ENCODE measurements around the gene MACROH2A1. TPM values are rescaled to one million over a fixed set of nuclear protein-coding genes. Genes with fewer than 3 reads are reported as not detected.

Gene MACROH2A1
- total RNA-seq, 1 donor from 2014 or later: 104 TPM

- ATAC-seq: no peak
- intact Hi-C loops (cut with DNase I): no loop called here
- no peak for DNase-seq (ENCODE audit: missing footprints)
Observed at GRCh38 chr5:135328128-135328687, 70.8 kb downstream of the MACROH2A1 start.

- no peak for ATAC-seq
- DNase-seq (ENCODE audit: missing footprints): no peak
- intact Hi-C loops (cut with DNase I): no loop called here
Observed at GRCh38 chr5:135327429-135328127, 71.5 kb downstream of the MACROH2A1 start.

- ATAC-seq: no peak
- no peak for DNase-seq (ENCODE audit: missing footprints)
- intact Hi-C loops (cut with DNase I): no loop called here
Observed at GRCh38 chr5:135326296-135327254, 72.5 kb downstream of the MACROH2A1 start.

GRCh38 chr5:135324897-135325650 lies 74.0 kb downstream of the MACROH2A1 start:
- intact Hi-C loops (cut with DNase I): no loop called here
- ATAC-seq: no peak
- DNase-seq (ENCODE audit: missing footprints): no peak

- DNase-seq (ENCODE audit: missing footprints) (no peak), ATAC-seq (no peak)
- intact Hi-C loops (cut with DNase I): no loop called here
Observed at GRCh38 chr5:135324160-135324559, 74.9 kb downstream of the MACROH2A1 start.

GRCh38 chr5:135323701-135324132 lies 75.3 kb downstream of the MACROH2A1 start:
- intact Hi-C loops (cut with DNase I): no loop called here
- DNase-seq (ENCODE audit: missing footprints): no peak
- ATAC-seq: no peak

GRCh38 chr5:135323227-135323626 lies 75.8 kb downstream of the MACROH2A1 start:
- ATAC-seq: no peak
- DNase-seq (ENCODE audit: missing footprints): no peak
- intact Hi-C loops (cut with DNase I): no loop called here

- ATAC-seq (no peak), DNase-seq (ENCODE audit: missing footprints) (no peak)
- intact Hi-C loops (cut with DNase I): no loop called here
Observed at GRCh38 chr5:135322744-135323143, 76.3 kb downstream of the MACROH2A1 start.

GRCh38 chr5:135322271-135322670 lies 76.8 kb downstream of the MACROH2A1 start:
- intact Hi-C loops (cut with DNase I): no loop called here
- ATAC-seq (no peak), DNase-seq (ENCODE audit: missing footprints) (no peak)

- ATAC-seq: no peak
- DNase-seq (ENCODE audit: missing footprints): no peak
- intact Hi-C loops (cut with DNase I): no loop called here
Observed at GRCh38 chr5:135320718-135321484, 78.1 kb downstream of the MACROH2A1 start.

- peak; percentile 21 for ATAC-seq
- DNase-seq (ENCODE audit: missing footprints): no peak
- intact Hi-C loops (cut with DNase I): no loop called here
Observed at GRCh38 chr5:135319928-135320606, 79.0 kb downstream of the MACROH2A1 start.

- ATAC-seq (no peak), DNase-seq (ENCODE audit: missing footprints) (no peak)
- intact Hi-C loops (cut with DNase I): no loop called here
Observed at GRCh38 chr5:135319458-135319857, 79.6 kb downstream of the MACROH2A1 start.

GRCh38 chr5:135318924-135319323 lies 80.1 kb downstream of the MACROH2A1 start:
- no peak for DNase-seq (ENCODE audit: missing footprints)
- intact Hi-C loops (cut with DNase I): no loop called here

GRCh38 chr5:135318037-135318436 lies 81.0 kb downstream of the MACROH2A1 start:
- ATAC-seq (no peak), DNase-seq (ENCODE audit: missing footprints) (no peak)
- intact Hi-C loops (cut with DNase I): no loop called here

More at GRCh38 chr5:135318924-135319323, 80.1 kb downstream of the MACROH2A1 start:
- no peak for ATAC-seq

- DNase-seq (ENCODE audit: missing footprints): no peak
- intact Hi-C loops (cut with DNase I): no loop called here
Observed at GRCh38 chr5:135317286-135317685, 81.7 kb downstream of the MACROH2A1 start.

GRCh38 chr5:135315386-135315785 lies 83.6 kb downstream of the MACROH2A1 start:
- intact Hi-C loops (cut with DNase I): no loop called here
- DNase-seq (ENCODE audit: missing footprints) (no peak), ATAC-seq (no peak)

More at GRCh38 chr5:135317286-135317685, 81.7 kb downstream of the MACROH2A1 start:
- no peak for ATAC-seq

GRCh38 chr5:135313946-135314345 lies 85.1 kb downstream of the MACROH2A1 start:
- intact Hi-C loops (cut with DNase I): no loop called here
- ATAC-seq (no peak), DNase-seq (ENCODE audit: missing footprints) (no peak)

GRCh38 chr5:135313405-135313804 lies 85.6 kb downstream of the MACROH2A1 start:
- intact Hi-C loops (cut with DNase I): no loop called here
- DNase-seq (ENCODE audit: missing footprints): no peak
- ATAC-seq: no peak
